ENCODE measurements around the gene ZNF213.

The ZNF213 gene

GRCh38 chr16:3096362-3096761, 38.5 kb upstream of the ZNF213 start:
- H3K4me3 ChIP-seq (ENCODE audit: low read depth, low read length) = no peak overlapping the region
- no peak for DNase-seq (ENCODE audit: low read depth)
- TF ChIP-seq CTCF (IDR thresholded peaks at IDR 0.05; ENCODE audit: control insufficient read depth, extremely low read depth, insufficient read depth) = no peak

DNA sequence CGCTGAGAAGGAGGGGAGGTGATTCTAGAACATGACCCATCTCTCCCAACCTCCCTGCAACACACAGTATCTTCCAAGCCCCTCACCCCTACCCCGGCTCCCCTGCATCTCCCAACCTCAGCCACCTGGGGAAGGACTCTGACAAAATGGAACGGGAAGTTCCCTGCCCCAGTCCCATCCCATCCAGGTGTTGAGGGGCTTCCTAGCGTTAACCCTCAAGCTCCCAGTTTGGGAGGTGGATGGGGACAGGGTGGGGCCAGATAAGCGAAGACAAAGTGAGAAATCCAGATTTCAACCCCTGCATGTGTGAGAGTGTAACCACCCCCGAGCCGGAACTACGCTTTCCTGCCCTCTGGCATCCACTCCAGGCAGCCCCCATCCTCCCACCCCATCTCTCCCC, 37.6 kb upstream of the ZNF213 start:
- no peak for DNase-seq (ENCODE audit: low read depth)
- no peak for TF ChIP-seq CTCF (IDR thresholded peaks at IDR 0.05; ENCODE audit: control insufficient read depth, extremely low read depth, insufficient read depth)

GRCh38 chr16:3098459-3099394, 36.1 kb upstream of the ZNF213 start, which contains the start of gene ZSCAN10:
Gene ZSCAN10, minus strand, starts transcription at chr16:3099294. Its CDS starts 6,357 bp downstream, at chr16:3092937.
- no peak for TF ChIP-seq CTCF (IDR thresholded peaks at IDR 0.05; ENCODE audit: control insufficient read depth, extremely low read depth, insufficient read depth)
- no peak for DNase-seq (ENCODE audit: low read depth)
- H3K4me3 ChIP-seq (ENCODE audit: low read depth, low read length) = peak within 1 kb of the TSS; percentile 24

More for the DNA sequence above, 37.6 kb upstream of the ZNF213 start:
- H3K4me3 ChIP-seq (ENCODE audit: low read depth, low read length) = no peak overlapping the region

DNA sequence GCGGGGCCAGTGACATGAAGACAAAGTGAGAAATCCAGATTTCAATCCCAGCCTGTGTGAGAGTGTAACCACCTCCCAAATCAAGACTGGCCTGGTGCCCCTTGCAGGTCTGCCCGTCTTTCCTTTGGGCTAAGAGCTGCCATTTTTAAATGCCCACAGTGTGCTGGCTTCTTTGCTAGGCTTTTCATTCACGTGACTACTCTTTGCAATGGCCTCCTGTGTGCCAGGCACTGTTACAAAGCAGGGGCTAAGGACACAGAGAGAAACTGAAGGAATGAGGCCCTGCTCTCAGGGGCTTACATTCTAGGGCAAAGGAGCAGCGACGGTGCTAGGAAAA, 35.5 kb upstream of the ZNF213 start:
- H3K4me3 ChIP-seq (ENCODE audit: low read depth, low read length) = no peak overlapping the region
- TF ChIP-seq CTCF (IDR thresholded peaks at IDR 0.05; ENCODE audit: control insufficient read depth, extremely low read depth, insufficient read depth) = no peak
- no peak for DNase-seq (ENCODE audit: low read depth)

- TF ChIP-seq CTCF (IDR thresholded peaks at IDR 0.05; ENCODE audit: control insufficient read depth, extremely low read depth, insufficient read depth) = no peak
- peak overlapping the region; percentile 24 for H3K4me3 ChIP-seq (ENCODE audit: low read depth, low read length)
- peak; percentile 58 for DNase-seq (ENCODE audit: low read depth)
These were observed 34.9 kb upstream of the ZNF213 start for GRCh38 chr16:3099732-3100499.

DNA sequence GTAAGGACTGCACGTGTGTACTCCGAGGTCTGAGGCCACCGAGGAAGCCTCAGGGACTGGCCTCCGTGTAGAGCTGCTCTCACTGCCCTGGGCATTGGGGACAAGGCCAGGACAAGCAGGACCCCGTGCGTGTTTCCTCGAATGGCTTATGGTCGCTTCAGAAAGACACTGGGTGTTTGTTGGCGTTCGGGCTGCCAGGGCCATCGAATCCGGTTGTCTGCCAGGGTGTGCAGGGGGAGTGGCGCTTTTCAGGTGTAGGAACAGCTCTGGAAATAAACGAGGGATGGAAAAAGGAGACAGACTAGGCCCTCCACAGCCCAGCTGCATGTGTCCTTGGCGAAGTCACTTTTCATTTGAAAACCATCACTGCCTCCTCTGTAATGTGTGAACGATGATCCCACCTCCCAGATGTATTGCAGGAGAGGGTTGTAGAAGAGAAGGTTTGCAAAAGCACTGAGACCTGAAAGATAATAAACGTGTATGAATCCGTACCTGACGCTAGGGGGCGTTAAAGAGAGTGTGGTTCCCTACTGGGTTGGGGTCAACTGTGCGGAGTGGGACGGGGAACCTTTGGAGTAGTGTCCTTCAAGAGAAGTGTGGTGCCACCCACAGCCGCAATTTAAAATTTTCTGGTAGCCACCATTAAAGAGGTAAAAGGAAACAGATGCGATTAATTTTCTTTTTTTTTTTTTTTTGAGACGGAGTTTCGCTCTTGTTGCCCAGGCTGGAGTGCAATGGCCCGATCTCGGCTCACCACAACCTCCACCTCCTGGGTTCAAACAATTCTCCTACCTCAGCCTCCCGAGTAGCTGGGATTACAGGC, 33.6 kb upstream of the ZNF213 start:
- no peak for DNase-seq (ENCODE audit: low read depth)
- peak; percentile 65 for TF ChIP-seq CTCF (IDR thresholded peaks at IDR 0.05; ENCODE audit: control insufficient read depth, extremely low read depth, insufficient read depth)
- H3K4me3 ChIP-seq (ENCODE audit: low read depth, low read length) = no peak overlapping the region
